ENCODE data around the gene SMIM11. TPM values are rescaled to one million over a fixed set of nuclear protein-coding genes. Genes with fewer than 3 reads are reported as not detected.

Gene SMIM11
- total and polyA plus RNA-seq, 2 of the 4 experiments (the other 2 are of a cell fraction): 3.6 to 8.8 TPM

DNA sequence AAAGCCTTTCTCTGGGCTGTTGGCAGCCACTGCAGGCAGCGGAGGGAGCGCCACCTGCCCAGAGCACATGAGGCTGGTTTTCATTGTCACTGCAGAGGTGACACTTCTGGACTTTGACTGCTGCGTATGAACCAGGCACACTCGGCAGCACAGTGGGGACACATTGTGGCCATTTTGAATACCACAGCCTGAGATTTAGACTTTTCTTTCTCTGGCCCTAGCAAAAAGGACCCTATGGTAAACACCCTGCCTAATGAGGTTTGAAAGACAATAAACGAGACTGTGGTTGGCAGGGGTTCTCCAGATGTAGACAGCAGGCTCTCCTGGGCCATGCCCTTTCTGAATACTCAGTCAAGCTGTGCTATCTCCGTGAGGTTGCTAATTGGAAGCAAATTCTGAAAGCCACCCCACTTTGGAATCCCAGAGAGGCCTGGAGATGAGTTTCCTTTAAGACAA lies 23.5 kb upstream of the SMIM11 start:
- Histone ChIP-seq H2BK20ac (ENCODE audit: low read depth, low read length) (no peak overlapping the region; the same call in 1 of the 2 replicates), H2AK5ac (ENCODE audit: low read depth, low read length) (no peak overlapping the region), H3K14ac (replicated peaks; ENCODE audit: low read depth, low read length) (0 out of 2 replicates have a peak overlapping the region, but pooled peaks have one; percentile 6), H3K4me2 (ENCODE audit: low read depth, low read length) (no peak overlapping the region), H3K56ac (ENCODE audit: extremely low read depth, insufficient read depth, low read length) (no peak overlapping the region), H3K18ac (ENCODE audit: low read depth, low read length) (no peak overlapping the region), H3K27ac (ENCODE audit: insufficient read depth, low read length) (no peak overlapping the region), H3K27me3 (ENCODE audit: control insufficient read depth, insufficient read depth, low read length) (peaks cover 20% of the 10 kb centered on the region), H2AFZ (replicated peaks; ENCODE audit: low read length, poor library complexity) (peak overlapping the region; percentile 70), H2BK120ac (ENCODE audit: low read depth, low read length) (no peak overlapping the region; the same call in 1 of the 2 replicates), H3K4ac (ENCODE audit: low read depth, low read length) (no peak overlapping the region), H4K8ac (ENCODE audit: low read depth in 2 of 2, low read length in 2 of 2) (no peak overlapping the region), H3K9me3 (ENCODE audit: control insufficient read depth, insufficient read depth, low read length) (no peaks in the 10 kb centered on the region), H2BK15ac (ENCODE audit: low read depth, low read length) (no peak overlapping the region), H2AK9ac (replicated peaks; ENCODE audit: low read depth, low read length, poor library complexity) (no peak overlapping the region), H3K4me3 (ENCODE audit: insufficient read depth, low read depth, low read length) (no peak overlapping the region), H3K4me1 (ENCODE audit: control insufficient read depth, insufficient read depth, low read length) (no peaks in the 10 kb centered on the region; the same call in 1 of the 2 replicates), H4K5ac (ENCODE audit: low read depth, low read length) (no peak overlapping the region), H3K9me1 (ENCODE audit: insufficient read depth, low read length) (no peaks in the 10 kb centered on the region), H3K23ac (ENCODE audit: low read depth, low read length) (no peak overlapping the region), H4K91ac (ENCODE audit: insufficient read depth, low read depth, low read length) (no peak overlapping the region), H3K9ac (ENCODE audit: low read depth, low read length) (no peak overlapping the region), H4K20me1 (ENCODE audit: insufficient read depth, low read length) (no peaks in the 10 kb centered on the region), H3K79me1 (ENCODE audit: low read depth in 1 of 2, low read length in 2 of 2) (no peaks in the 10 kb centered on the region), H2BK5ac (ENCODE audit: low read depth, low read length, poor library complexity, severe bottlenecking) (no peak overlapping the region), H3K36me3 (ENCODE audit: control insufficient read depth, insufficient read depth, low read length) (no peaks in the 10 kb centered on the region)
- DNase-seq (peak; percentile 26), ATAC-seq (ENCODE audit: low read depth) (peak; percentile 91)
- WGBS, 2 experiments (ENCODE audit: extremely low coverage in 2 of 2, insufficient read length in 1 of 2): 8% methylated on average over 2 of the region's 6 CpGs; no CpG with 5 or more reads in 1 of the 2 experiments
- TF ChIP-seq, protein P1, sequence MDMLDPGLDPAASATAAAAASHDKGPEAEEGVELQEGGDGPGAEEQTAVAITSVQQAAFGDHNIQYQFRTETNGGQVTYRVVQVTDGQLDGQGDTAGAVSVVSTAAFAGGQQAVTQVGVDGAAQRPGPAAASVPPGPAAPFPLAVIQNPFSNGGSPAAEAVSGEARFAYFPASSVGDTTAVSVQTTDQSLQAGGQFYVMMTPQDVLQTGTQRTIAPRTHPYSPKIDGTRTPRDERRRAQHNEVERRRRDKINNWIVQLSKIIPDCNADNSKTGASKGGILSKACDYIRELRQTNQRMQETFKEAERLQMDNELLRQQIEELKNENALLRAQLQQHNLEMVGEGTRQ (IDR thresholded peaks at IDR 0.05; ENCODE audit: low read depth, low read length): no peak
- no peak for TF ChIP-seq MXI1 (IDR thresholded peaks at IDR 0.05; ENCODE audit: borderline replicate concordance, low read depth, low read length)
- TF ChIP-seq NFE2L2 (IDR thresholded peaks at IDR 0.05; ENCODE audit: low read depth, low read length): no peak
- no peak for TF ChIP-seq MAFK (IDR thresholded peaks at IDR 0.05; ENCODE audit: low read depth, low read length)
- TF ChIP-seq FOS (IDR thresholded peaks at IDR 0.05; ENCODE audit: low read depth, low read length): no peak
- no peak for TF ChIP-seq POLR2A (IDR thresholded peaks at IDR 0.05; ENCODE audit: low read depth, low read length)
- TF ChIP-seq CEBPB (IDR thresholded peaks at IDR 0.05; ENCODE audit: low read depth, low read length): no peak
- TF ChIP-seq, protein P2, sequence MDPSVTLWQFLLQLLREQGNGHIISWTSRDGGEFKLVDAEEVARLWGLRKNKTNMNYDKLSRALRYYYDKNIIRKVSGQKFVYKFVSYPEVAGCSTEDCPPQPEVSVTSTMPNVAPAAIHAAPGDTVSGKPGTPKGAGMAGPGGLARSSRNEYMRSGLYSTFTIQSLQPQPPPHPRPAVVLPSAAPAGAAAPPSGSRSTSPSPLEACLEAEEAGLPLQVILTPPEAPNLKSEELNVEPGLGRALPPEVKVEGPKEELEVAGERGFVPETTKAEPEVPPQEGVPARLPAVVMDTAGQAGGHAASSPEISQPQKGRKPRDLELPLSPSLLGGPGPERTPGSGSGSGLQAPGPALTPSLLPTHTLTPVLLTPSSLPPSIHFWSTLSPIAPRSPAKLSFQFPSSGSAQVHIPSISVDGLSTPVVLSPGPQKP (IDR thresholded peaks at IDR 0.05; ENCODE audit: borderline replicate concordance, low read depth, low read length): no peak
- TF ChIP-seq RAD21 (IDR thresholded peaks at IDR 0.05; ENCODE audit: low read length): peak; percentile 83
- no peak for TF ChIP-seq MAZ (IDR thresholded peaks at IDR 0.05; ENCODE audit: borderline replicate concordance, low read depth, low read length)
- TF ChIP-seq, protein P3, sequence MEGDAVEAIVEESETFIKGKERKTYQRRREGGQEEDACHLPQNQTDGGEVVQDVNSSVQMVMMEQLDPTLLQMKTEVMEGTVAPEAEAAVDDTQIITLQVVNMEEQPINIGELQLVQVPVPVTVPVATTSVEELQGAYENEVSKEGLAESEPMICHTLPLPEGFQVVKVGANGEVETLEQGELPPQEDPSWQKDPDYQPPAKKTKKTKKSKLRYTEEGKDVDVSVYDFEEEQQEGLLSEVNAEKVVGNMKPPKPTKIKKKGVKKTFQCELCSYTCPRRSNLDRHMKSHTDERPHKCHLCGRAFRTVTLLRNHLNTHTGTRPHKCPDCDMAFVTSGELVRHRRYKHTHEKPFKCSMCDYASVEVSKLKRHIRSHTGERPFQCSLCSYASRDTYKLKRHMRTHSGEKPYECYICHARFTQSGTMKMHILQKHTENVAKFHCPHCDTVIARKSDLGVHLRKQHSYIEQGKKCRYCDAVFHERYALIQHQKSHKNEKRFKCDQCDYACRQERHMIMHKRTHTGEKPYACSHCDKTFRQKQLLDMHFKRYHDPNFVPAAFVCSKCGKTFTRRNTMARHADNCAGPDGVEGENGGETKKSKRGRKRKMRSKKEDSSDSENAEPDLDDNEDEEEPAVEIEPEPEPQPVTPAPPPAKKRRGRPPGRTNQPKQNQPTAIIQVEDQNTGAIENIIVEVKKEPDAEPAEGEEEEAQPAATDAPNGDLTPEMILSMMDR (conservative IDR thresholded peaks at IDR 0.05; ENCODE audit: low read depth, low read length): peak; percentile 67
- TF ChIP-seq RFX5 (IDR thresholded peaks at IDR 0.05; ENCODE audit: low read depth, low read length): no peak
- no peak for TF ChIP-seq CHD1 (IDR thresholded peaks at IDR 0.05; ENCODE audit: low read depth, low read length)
- TF ChIP-seq SMC3 (IDR thresholded peaks at IDR 0.05; ENCODE audit: low read depth, low read length): peak; percentile 86
- BruUV-seq (replicated peaks): no TSS peak
- ChIA-PET CTCF (interaction anchor here (0.5 to 4.1 kb wide), 6 partner anchors 15 to 428 kb away, joined by 3 to 25 read pairs (median 3); no protein-coding TSS in a partner anchor), POLR2A (ENCODE audit: unreplicated experiment) (no interaction called here)
- intact Hi-C loops (cut with micrococcal nuclease): loop anchor here (1.0 to 2.0 kb wide), 2 partner anchors 277 to 428 kb away; no protein-coding TSS in a partner anchor
- dilution Hi-C loops (cut with HindIII; ENCODE audit: low sequenced_read_pairs, unreplicated experiment): no loop called here
- in situ Hi-C loops (cut with MboI; ENCODE audit: low sequenced_read_pairs): no loop called here

All from IMR-90 (cell line).